ENCODE results near the gene KISS1. TPM values are rescaled to one million over a fixed set of nuclear protein-coding genes. Genes with fewer than 3 reads are reported as not detected.

KISS1 gene
- total and polyA plus RNA-seq, 12 donors = 0.34 to 0.50 TPM; not detected in 10

DNA sequence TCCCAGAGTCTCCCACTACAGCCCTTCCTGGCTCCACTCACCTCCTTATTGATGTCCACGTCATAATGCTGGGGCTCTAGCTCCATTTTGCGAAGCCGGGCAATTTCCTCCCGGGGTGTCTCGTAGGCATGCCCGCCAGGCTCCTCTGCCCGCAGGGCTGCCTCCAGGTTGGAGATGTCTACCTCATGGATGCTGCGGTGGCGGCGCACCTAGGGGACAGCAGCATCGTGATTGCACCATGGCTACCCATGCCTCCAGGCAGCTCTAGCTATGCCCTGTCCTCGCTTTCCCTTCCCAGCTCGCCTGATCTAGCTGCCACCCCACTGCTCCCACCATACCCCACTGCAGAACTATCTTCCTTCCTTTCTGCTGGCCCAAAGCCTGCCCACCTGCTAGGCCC is 32.6 kb upstream of the KISS1 start:
- DNase-seq = no peak
- Histone ChIP-seq H3K4me1 (replicated peaks in 1 of 2) (no peaks in the 10 kb centered on the region), H3K9me3 (replicated peaks in 1 of 3) (no peaks in the 10 kb centered on the region), H3K4me3 (no peak overlapping the region), H3K27ac (no peak overlapping the region), H3K36me3 (replicated peaks in 1 of 2) (peaks cover 0 to 2% of the 10 kb centered on the region in 2 donors), H3K27me3 (no peaks in the 10 kb centered on the region)
- intact Hi-C loops (cut with DNase I) = no loop called here
- TF ChIP-seq, protein P1, sequence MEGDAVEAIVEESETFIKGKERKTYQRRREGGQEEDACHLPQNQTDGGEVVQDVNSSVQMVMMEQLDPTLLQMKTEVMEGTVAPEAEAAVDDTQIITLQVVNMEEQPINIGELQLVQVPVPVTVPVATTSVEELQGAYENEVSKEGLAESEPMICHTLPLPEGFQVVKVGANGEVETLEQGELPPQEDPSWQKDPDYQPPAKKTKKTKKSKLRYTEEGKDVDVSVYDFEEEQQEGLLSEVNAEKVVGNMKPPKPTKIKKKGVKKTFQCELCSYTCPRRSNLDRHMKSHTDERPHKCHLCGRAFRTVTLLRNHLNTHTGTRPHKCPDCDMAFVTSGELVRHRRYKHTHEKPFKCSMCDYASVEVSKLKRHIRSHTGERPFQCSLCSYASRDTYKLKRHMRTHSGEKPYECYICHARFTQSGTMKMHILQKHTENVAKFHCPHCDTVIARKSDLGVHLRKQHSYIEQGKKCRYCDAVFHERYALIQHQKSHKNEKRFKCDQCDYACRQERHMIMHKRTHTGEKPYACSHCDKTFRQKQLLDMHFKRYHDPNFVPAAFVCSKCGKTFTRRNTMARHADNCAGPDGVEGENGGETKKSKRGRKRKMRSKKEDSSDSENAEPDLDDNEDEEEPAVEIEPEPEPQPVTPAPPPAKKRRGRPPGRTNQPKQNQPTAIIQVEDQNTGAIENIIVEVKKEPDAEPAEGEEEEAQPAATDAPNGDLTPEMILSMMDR (IDR thresholded peaks at IDR 0.05) = no peak
- TF ChIP-seq POLR2A (IDR thresholded peaks at IDR 0.05) = no peak
- 92 to 98% (median 95%) methylated on average over 13 of the region's 13 CpGs for WGBS, 4 donors

DNA sequence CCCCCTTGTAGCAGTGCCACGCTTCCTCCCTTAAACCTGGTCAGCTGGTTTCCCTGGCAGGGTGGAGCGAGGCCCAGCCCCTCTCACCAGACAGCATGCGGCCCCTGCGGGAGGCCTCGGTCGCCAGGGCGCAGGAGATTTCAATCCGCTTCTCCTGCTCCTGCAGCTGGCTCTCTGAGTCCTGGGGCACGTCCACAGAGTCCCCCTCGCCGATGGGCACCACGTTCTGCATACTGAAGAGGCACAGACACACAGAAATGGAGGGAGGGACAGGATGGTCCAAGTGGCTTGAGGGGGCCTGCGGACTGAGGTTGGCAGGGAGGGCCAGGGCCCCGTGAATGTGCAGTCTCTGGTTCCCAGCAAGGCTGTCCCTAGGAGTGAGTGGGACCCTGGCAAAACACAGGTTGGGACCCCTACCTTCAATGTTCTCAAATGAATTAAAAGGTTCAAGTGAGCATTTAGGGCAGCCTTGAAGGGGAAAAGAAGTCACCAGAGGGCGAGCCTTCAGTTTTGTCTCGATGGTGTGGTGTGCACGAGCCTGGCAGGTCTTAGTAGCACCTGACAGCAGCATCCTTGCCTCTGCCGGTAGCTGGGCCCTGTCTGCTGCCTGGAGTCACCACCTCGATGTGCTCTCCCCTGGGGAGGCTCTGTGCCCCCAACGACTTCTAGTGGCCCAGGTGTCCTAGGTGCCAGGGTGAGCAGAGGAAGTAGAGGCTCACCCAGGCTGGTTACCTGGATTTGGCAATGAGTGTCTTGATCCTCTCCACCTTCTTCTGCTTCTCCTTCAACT is 31.9 kb upstream of the KISS1 start:
- Histone ChIP-seq H3K4me1 (replicated peaks in 1 of 2) (no peaks in the 10 kb centered on the region), H3K9me3 (replicated peaks in 1 of 3) (no peaks in the 10 kb centered on the region), H3K27ac (no peak overlapping the region), H3K36me3 (replicated peaks in 1 of 2) (no peaks in the 10 kb centered on the region), H3K27me3 (no peaks in the 10 kb centered on the region), H3K4me3 (no peak overlapping the region)
- intact Hi-C loops (cut with DNase I) = no loop called here
- DNase-seq = no peak
- TF ChIP-seq POLR2A (IDR thresholded peaks at IDR 0.05) = no peak
- TF ChIP-seq, protein P1 (IDR thresholded peaks at IDR 0.05) = no peak
- WGBS, 4 donors = 83 to 92% (median 89%) methylated on average over 9 to 20 of the region's 20 CpGs

DNA sequence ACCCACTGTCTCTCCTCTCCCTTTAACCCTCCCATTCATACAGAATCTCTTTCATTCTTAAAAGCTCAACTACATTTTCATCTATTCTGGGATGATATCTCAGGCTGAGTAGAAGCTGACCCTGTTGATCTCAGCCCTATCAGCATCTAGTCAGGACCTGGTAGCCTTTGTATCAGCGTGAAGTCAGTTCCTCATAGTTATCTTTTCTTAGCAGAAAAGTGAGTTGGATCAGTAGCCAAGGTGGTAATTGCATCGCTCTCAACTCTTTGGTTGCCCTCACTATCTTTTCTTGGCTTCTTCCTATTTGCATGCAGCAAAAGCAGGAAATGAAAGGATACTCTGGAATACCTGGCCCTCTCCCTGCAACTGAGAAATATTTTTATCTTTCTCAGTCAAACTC is 31.1 kb upstream of the KISS1 start:
- intact Hi-C loops (cut with DNase I) = no loop called here
- no peaks in the 10 kb centered on the region for H3K36me3 ChIP-seq (replicated peaks in 1 of 2)
- H3K27ac ChIP-seq = no peak overlapping the region
- DNase-seq = no peak
- no peak overlapping the region for H3K4me3 ChIP-seq
- H3K4me1 ChIP-seq (replicated peaks in 1 of 2) = no peaks in the 10 kb centered on the region
- no peaks in the 10 kb centered on the region for H3K9me3 ChIP-seq (replicated peaks in 1 of 3)
- no peaks in the 10 kb centered on the region for H3K27me3 ChIP-seq
- 92 to 100% (median 94%) methylated on average over 2 of the region's 2 CpGs for WGBS, 4 donors
- TF ChIP-seq POLR2A (IDR thresholded peaks at IDR 0.05) = no peak
- TF ChIP-seq, protein P1 (IDR thresholded peaks at IDR 0.05) = no peak

DNA sequence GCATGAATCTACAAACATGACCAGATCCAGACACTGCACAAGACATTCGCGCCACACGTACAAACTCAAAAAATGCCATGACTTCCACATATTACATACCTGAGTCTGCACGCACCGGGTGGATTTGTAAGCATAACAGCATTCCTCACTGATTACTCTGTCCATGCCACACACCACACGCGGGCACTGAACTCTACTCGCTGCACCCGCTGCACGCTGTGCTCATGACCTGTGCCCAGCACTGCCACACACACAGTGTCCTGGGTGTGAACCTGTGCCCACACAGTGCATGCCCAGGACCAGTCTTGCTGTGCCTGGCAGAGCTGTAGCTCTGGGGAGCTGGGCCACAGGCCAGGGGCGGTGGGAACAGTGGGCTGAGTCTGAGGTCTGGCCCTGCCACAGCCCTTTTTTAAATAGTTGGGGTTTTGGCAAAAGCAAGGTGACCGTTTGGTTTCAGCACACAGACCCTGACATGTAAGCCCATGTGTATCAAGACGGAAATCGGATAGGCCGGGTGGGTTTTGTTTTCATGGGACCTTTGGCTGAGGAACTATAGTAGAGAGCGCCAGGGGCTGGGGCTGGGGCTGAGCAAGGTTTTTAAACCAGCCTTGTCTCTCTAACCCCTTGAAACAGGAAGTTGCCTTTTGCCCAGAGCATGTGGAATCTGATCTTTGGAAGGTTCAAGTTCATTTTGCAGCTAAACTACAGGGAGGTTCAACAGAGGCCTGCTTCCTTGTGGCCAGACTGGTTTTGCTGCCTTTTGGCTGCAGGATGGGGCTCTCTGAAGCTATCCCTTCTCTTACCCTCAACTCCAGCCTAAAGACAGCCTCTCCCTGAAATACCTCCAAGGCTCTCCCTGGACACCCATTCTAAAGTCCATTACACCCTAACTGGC is 29.8 kb upstream of the KISS1 start:
- intact Hi-C loops (cut with DNase I) = no loop called here
- TF ChIP-seq, protein P1 (IDR thresholded peaks at IDR 0.05) = no peak
- no peak for TF ChIP-seq POLR2A (IDR thresholded peaks at IDR 0.05)
- no peaks in the 10 kb centered on the region for H3K9me3 ChIP-seq (replicated peaks in 1 of 3)
- 87 to 94% (median 88%) methylated on average over 16 of the region's 16 CpGs for WGBS, 4 donors
- H3K27me3 ChIP-seq = no peaks in the 10 kb centered on the region
- H3K4me3 ChIP-seq = no peak overlapping the region
- H3K4me1 ChIP-seq (replicated peaks in 1 of 2) = no peaks in the 10 kb centered on the region
- no peak overlapping the region for H3K27ac ChIP-seq
- DNase-seq = no peak
- H3K36me3 ChIP-seq (replicated peaks in 1 of 2) = no peaks in the 10 kb centered on the region

Measured in adrenal gland (tissue), 12 donors.